GM21737 (cell line): ENCODE results near the gene CD40LG.

ENCODE experiments used
- ATAC-seq: cut with Tn5 transposase; IDR thresholded peaks from one replicate; pipeline ENCODE4 v1.9.1; 2021; ENCODE audit warnings: mild to moderate bottlenecking, moderate library complexity; ENCODE audit not compliant: unreplicated experiment

The CD40LG gene

GRCh38 chrX:136647677-136648360 is at the start of gene CD40LG:
Gene CD40LG (plus strand): TSS chrX:136648158. CDS start chrX:136648249, 91 bp downstream.
- no peak for ATAC-seq

DNA sequence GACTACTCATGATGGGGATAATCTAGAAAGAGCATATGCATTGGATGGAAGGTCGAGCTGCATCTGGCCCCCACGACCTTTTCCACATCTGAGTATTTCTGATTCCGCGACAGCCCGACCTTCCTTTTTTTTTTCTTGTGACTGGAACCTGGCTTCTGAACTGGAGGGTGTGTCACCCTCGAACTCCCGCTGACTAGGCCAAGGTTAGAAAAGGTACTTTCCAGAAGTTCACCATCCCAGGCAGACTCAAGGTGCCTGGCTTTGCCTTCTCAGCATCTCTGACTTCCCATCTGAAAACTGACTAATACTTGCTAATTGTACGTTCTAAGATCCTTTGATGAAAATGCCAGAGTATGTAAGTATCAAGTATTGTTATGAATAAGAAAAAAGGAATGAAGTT is 49.3 kb upstream of the CD40LG start:
- no peak for ATAC-seq

DNA sequence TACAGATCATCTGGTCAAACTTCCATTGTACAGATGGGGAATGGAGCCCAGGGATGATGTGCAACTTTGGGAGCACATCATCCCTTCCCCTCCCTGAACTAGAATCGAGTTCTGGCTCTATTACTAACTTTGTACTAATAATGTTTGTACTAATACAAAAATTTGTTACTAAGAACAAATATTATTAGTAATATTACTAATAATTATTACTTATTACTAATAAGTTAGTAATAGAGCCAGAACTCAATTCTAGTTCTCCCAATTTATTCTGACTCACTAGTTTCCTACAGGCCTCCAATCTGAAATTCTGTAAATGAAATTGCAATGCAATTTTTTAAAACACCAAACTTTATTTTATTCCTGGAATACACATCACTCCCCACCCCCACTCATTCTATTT is 47.9 kb upstream of the CD40LG start:
- no peak for ATAC-seq

DNA sequence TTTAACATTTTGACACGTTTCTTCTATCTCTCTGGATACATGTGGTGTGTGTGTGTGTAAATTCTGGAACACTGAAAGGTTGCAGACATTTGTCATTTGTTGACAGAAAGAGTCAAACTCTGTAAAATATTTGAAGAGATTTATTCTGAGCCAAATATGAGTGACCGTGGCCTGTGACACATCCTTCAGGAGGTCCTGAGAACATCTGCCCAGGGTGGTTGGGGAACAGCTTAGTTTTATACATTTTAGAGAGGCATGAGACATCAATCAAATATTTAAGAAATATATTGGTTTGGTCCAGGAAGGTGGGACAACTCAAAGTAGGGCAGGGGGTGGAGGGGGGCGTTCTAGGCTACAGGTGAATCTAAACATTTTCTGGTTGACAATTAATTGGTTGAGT is 40.7 kb upstream of the CD40LG start:
- no peak for ATAC-seq

- ATAC-seq, result no peak
These were observed 39.5 kb upstream of the CD40LG start for GRCh38 chrX:136608295-136608933.

- peak; percentile 90 for ATAC-seq
These were observed 30.8 kb upstream of the CD40LG start for GRCh38 chrX:136616987-136617685.

- ATAC-seq, result no peak
These were observed 28.0 kb upstream of the CD40LG start for GRCh38 chrX:136619899-136620505.

DNA sequence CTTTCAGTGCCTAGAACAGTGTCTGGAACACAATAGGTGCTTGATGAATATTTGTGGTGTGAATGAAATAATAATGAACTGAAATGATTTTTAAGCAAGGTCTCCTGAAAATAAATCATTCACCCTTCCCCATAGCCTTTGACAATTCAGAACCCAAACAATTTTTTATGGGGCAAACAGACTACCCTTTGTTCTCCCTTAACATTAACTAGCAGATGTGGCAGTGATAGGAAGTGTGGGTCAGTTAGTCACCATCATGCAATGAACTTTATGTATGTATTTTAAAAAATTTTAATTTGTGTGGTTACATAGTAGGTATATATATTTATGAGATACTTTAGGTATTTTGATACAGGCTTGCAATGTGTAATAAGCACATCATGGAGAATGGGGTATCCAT is 27.2 kb upstream of the CD40LG start:
- no peak for ATAC-seq

GRCh38 chrX:136622568-136622967 is 25.4 kb upstream of the CD40LG start:
- no peak for ATAC-seq

- no peak for ATAC-seq
These were observed 24.6 kb upstream of the CD40LG start for GRCh38 chrX:136623396-136623795.

- no peak for ATAC-seq
These were observed 22.7 kb upstream of the CD40LG start for GRCh38 chrX:136625246-136625645.

DNA sequence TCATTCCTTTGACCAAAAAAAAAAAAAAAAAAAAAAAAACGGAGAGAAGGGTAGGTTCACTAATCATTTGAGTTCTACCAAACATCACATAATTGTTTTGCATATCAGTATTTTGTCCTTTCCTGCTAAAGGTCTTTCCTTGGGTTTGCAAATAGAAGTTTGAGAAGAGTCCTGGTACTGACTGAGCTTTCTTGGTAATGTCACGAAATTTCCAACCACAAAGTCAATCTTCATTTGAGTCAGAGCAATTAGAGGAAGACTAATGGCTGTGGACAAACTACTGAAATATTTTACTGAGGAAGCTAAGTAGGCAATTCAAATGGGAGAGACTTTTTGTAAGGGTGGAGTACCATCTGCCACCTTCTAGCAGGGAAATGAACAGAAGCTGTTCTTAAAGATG is 21.7 kb upstream of the CD40LG start:
- ATAC-seq, result no peak

- ATAC-seq, result no peak
These were observed 21.1 kb upstream of the CD40LG start for GRCh38 chrX:136626891-136627290.

GRCh38 chrX:136627409-136627808 is 20.5 kb upstream of the CD40LG start:
- no peak for ATAC-seq

DNA sequence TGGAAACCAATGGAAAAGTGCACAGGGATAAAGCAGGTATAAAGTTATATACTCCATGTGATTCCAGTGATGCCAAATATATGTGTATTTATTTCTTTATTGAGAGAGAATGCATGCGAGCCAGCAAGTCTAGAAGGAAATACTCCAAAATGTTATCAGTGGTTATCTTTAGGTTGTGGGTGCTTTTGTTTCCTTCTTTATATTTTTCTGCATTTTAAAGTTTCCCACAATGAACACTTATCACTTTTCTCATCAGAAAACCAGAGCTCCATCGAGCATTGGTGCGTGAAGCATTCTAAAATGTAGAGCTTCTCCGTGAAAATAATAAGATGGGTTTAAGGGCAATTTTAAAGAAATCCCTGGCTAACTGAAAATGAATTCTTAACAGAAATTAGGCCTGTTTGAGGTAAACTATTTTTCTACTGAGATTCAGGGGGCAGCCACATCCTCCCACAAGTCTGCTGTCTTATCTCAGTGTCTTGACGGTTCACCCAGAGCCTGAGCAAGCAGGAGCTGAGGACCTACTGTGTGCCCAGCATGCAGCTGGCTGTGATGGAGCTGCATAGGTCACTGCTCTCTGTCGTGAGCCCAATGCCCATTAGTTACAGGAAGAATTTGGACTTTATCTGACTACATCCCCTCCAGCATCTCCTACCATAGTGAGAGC is 18.7 kb upstream of the CD40LG start:
- no peak for ATAC-seq

DNA sequence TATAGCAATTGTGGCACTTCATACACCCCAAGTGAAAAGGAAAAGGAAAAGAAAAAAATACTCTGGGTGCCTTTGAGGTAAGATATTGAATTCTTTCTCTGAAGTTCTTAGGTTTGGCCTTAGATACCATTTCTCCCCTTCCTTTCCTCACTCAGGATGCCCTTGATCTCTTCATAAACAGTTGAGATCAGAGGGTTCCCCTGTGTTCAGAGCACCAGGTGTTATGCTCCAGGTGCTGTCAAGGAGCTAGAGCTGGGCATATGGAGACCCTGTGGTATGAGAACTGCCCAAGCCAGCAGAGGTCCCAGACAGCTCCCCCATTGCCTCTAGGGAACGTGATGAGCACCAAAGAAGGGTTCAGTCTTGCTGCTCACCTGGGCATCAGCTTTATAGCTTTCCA is 17.1 kb upstream of the CD40LG start:
- no peak for ATAC-seq

DNA sequence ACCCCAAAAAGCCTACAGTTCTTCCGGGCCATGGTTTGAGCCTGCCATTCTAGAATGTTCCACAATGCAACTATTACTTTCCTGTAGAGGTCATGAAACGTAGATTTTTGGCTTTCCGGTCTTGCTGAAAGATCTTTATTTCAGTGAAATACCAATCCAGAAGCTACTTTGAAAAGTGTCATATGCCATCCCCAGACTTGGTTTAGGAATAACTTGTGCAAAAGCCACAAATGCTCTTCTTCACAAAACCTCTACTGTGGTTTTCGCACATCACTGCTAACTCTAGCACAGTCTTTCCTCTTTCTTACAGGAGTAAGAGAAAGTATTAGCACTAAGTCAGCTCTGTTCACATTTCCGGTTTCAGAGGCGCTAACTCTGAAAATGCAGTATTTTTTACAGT is 12.7 kb upstream of the CD40LG start:
- no peak for ATAC-seq

DNA sequence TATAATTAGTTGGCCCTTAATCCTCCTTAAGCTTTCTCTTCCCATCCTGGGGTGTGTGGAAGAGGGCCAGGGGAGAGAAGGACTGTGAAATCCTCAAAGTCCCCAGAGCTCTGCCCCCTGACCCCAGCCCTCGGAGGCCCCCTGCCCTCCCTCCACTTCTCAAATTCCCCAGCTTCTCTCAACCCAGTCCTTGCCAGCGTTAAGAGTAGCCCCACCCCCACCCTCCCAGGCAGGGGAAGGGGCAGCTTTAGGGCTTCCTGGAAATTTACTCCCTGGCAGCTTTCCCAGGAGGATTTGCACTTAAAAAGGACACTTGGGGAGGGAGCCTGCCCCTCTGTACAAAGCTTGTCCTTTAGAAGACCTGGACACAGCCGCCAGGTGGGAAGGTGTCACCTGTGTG is 11.8 kb upstream of the CD40LG start:
- no peak for ATAC-seq

GRCh38 chrX:136639506-136640176 is 8.3 kb upstream of the CD40LG start:
- no peak for ATAC-seq

GRCh38 chrX:136643243-136643642 is 4.7 kb upstream of the CD40LG start:
- no peak for ATAC-seq
